GM12878 (cell line): ENCODE measurements around the gene PPM1N.

Source experiments
- BACH1 ChIP-seq: fragments of 450-650 bp; IDR thresholded peaks from 2 replicates; pipeline ENCODE4 v1.6.1; 2017; ENCODE audit warnings: mild to moderate bottlenecking, borderline replicate concordance
- CTCF ChIP-seq, 3 experiments: IDR thresholded peaks in 2 of 3; conservative IDR thresholded peaks in 1 of 3; 2 replicates each; pipeline ENCODE4 v1.5.1; 2011; ENCODE audit warnings: low read depth in 3 of 3, low read length in 3 of 3, mild to moderate bottlenecking in 3 of 3, control low read depth in 2 of 3, moderate library complexity in 2 of 3, inconsistent platforms in 1 of 3, mixed read lengths in 1 of 3; ENCODE audit not compliant: control insufficient read depth in 2 of 3, insufficient read depth in 1 of 3; ENCODE audit errors: extremely low read depth in 1 of 3
- MAX ChIP-seq: IDR thresholded peaks from 2 replicates; pipeline ENCODE4 v1.6.1; 2012; ENCODE audit warnings: low read depth, low read length, improper control_type of control experiment
- MXI1 ChIP-seq: fragments of 150-350 bp; IDR thresholded peaks from 2 replicates; pipeline ENCODE4 v1.6.1; 2011; ENCODE audit warnings: low read depth, mild to moderate bottlenecking, inconsistent platforms, low read length, improper control_type of control experiment
- NFIC ChIP-seq: IDR thresholded peaks from 2 replicates; pipeline ENCODE4 v1.6.1; 2012; ENCODE audit warnings: low read depth, mild to moderate bottlenecking, inconsistent platforms, low read length, moderate library complexity
- NRF1 ChIP-seq: conservative IDR thresholded peaks from 2 replicates; pipeline ENCODE4 v1.6.1; 2011; ENCODE audit warnings: mild to moderate bottlenecking, low read depth, low read length, improper control_type of control experiment
- POLR2A ChIP-seq: IDR thresholded peaks from 2 replicates; pipeline ENCODE4 v1.6.1; 2011; ENCODE audit warnings: low read depth, mild to moderate bottlenecking, low read length
- RAD21 ChIP-seq: IDR thresholded peaks from 2 replicates; pipeline ENCODE4 v1.6.1; 2011; ENCODE audit warnings: mild to moderate bottlenecking, low read depth, low read length, moderate library complexity; ENCODE audit not compliant: insufficient read depth
- REST ChIP-seq: IDR thresholded peaks from 2 replicates; pipeline ENCODE4 v1.6.1; 2012; ENCODE audit warnings: mild to moderate bottlenecking, low read depth, low read length
- SIN3A ChIP-seq: IDR thresholded peaks from 2 replicates; pipeline ENCODE4 v1.6.1; 2012; ENCODE audit warnings: low read depth, low read length, improper control_type of control experiment

GRCh38 chr19:45471111-45471930 lies 26.9 kb upstream of the PPM1N start:
- no peak for TF ChIP-seq MXI1
- TF ChIP-seq SIN3A: no peak
- no peak for TF ChIP-seq REST
- no peak for TF ChIP-seq CTCF (IDR thresholded peaks at IDR 0.05 in 2 of 3, conservative IDR thresholded peaks at IDR 0.05 in 1 of 3; ENCODE audit: control insufficient read depth in 2 of 3, extremely low read depth in 1 of 3, insufficient read depth in 1 of 3, low read depth in 3 of 3, low read length in 3 of 3)
- no peak for TF ChIP-seq POLR2A
- TF ChIP-seq NRF1: no peak
- no peak for TF ChIP-seq MAX
- TF ChIP-seq RAD21: no peak
- TF ChIP-seq NFIC: no peak
- TF ChIP-seq BACH1: no peak
